Prostate gland (tissue), 2 donors: Measurements from ENCODE around the gene SPNS2.

ENCODE experiments used
- CTCF ChIP-seq, 4 experiments: fragments of 200-600 bp in 2 of 4; fragments of 450-650 bp in 2 of 4; sonication (generic) in 2 of 4; IDR thresholded peaks; 1 replicate in 3 of 4; 2 replicates in 1 of 4; pipeline ENCODE4 v1.5.1; 2016 to 2019; ENCODE audit warnings: antibody characterized with exemption in 4 of 4, mild to moderate bottlenecking in 2 of 4, moderate library complexity in 2 of 4
- POLR2A ChIP-seq: fragments of 450-650 bp; IDR thresholded peaks from one replicate; pipeline ENCODE4 v1.6.1; 2016; ENCODE audit warnings: antibody characterized with exemption, mild to moderate bottlenecking
- POLR2AphosphoS5 ChIP-seq: sonication (generic); formaldehyde crosslinking; IDR thresholded peaks from one replicate; pipeline ENCODE4 v1.6.1; 2017; ENCODE audit warnings: antibody characterized with exemption

GRCh38 chr17:4527566-4528125 is 29.0 kb downstream of the SPNS2 start:
- TF ChIP-seq CTCF (IDR thresholded peaks at IDR 0.05) (no peak), POLR2A (no peak), POLR2AphosphoS5 (no peak)
